Renal pelvis (tissue), 12 donors: ENCODE data around the gene NAA16. TPM values are rescaled to one million over a fixed set of nuclear protein-coding genes. Genes with fewer than 3 reads are reported as not detected.
A peak's percentile ranks its signal among the peaks of the same experiment; 100 is the strongest.
"Not testable (repeated sequence)": the region's sequence is repeated elsewhere in the genome, so short reads cannot be mapped to it uniquely, and the experiment has no call there.

ENCODE experiments used
- DNase-seq: peaks from one replicate; pipeline ENCODE4 v3.0.0-alpha.2; 2013
- long read RNA-seq, 16 experiments: transcript quantifications; one replicate each; lab custom pipeline, GENCODE V29; 2026
- polyA plus RNA-seq, 3 donors: library from polyadenylated mRNA; unstranded; fragments of 120-200 nt; gene quantifications; one replicate each; pipeline ENCODE4 v1.2.1, GENCODE V29; 2013; ENCODE audit not compliant: insufficient read length in 3 of 3

The NAA16 gene
- polyA plus RNA-seq, result 10 to 100 TPM; 24.0 to 47.8 (median 38.5) TPM
- long read RNA-seq, donor 1, partial matches to known transcripts, result 0 of 3 reads
- long read RNA-seq, donor 1, other reads (novel, unspliced or antisense), result 0 of 3 reads
- long read RNA-seq, donor 2, result 0 reads
- long read RNA-seq, donor 3, partial matches to known transcripts, result 0 of 1 reads
- long read RNA-seq, donor 3, other reads (novel, unspliced or antisense), result 0 of 1 reads
- long read RNA-seq, donor 4, partial matches to known transcripts, result 6 of 8 reads
- long read RNA-seq, donor 4, other reads (novel, unspliced or antisense), result 0 of 8 reads
- long read RNA-seq, donor 5, partial matches to known transcripts, result 0 of 1 reads
- long read RNA-seq, donor 5, other reads (novel, unspliced or antisense), result 0 of 1 reads
- long read RNA-seq, donor 6, partial matches to known transcripts, result 0 of 3 reads
- long read RNA-seq, donor 6, other reads (novel, unspliced or antisense), result 0 of 3 reads
- long read RNA-seq, donor 7, full-length matches to known transcripts, result 4 of 9 reads
- long read RNA-seq, donor 7, partial matches to known transcripts, result 5 of 9 reads
- long read RNA-seq, donor 7, other reads (novel, unspliced or antisense), result 0 of 9 reads
- long read RNA-seq, donor 8, partial matches to known transcripts, result 0 of 1 reads
- long read RNA-seq, donor 8, other reads (novel, unspliced or antisense), result 0 of 1 reads
- long read RNA-seq, donor 9, full-length matches to known transcripts, result 8 of 8 reads
- long read RNA-seq, donor 9, partial matches to known transcripts, result 0 of 8 reads
- long read RNA-seq, donor 9, other reads (novel, unspliced or antisense), result 0 of 8 reads
- long read RNA-seq, donor 10, full-length matches to known transcripts, result 2 of 7 reads
- long read RNA-seq, donor 10, partial matches to known transcripts, result 5 of 7 reads
- long read RNA-seq, donor 10, other reads (novel, unspliced or antisense), result 0 of 7 reads
- long read RNA-seq, donor 11, result 0 reads
- long read RNA-seq, donor 12, full-length matches to known transcripts, result 10 of 10 reads
- long read RNA-seq, donor 12, partial matches to known transcripts, result 0 of 10 reads
- long read RNA-seq, donor 12, other reads (novel, unspliced or antisense), result 0 of 10 reads
- long read RNA-seq, donor 13, transcript NAA16-205 (2 exons, 773 nt), result major isoform, 7 of 7 reads
- long read RNA-seq, donor 13, partial matches to known transcripts, result 0 of 7 reads
- long read RNA-seq, donor 13, other reads (novel, unspliced or antisense), result 0 of 7 reads
- long read RNA-seq, donor 14, result 0 reads
- long read RNA-seq, donor 15, partial matches to known transcripts, result 0 of 5 reads
- long read RNA-seq, donor 15, other reads (novel, unspliced or antisense), result 0 of 5 reads
- long read RNA-seq, donor 16, partial matches to known transcripts, result 0 of 1 reads
- long read RNA-seq, donor 16, other reads (novel, unspliced or antisense), result 0 of 1 reads

GRCh38 chr13:41310963-41311405 lies at the start of gene NAA16:
NAA16 (plus strand) TSS chr13:41311267; CDS start chr13:41311529, 262 bp downstream.
- peak; percentile 92 for DNase-seq

GRCh38 chr13:41263261-41263971 lies 47.7 kb upstream of the NAA16 start, which contains the start of gene MTRF1:
MTRF1 (minus strand) TSS chr13:41263576; CDS start chr13:41260907, 2,669 bp downstream.
- peak; percentile 86 for DNase-seq

GRCh38 chr13:41267106-41267505 lies 44.0 kb upstream of the NAA16 start:
- no peak for DNase-seq

GRCh38 chr13:41268764-41269163 lies 42.3 kb upstream of the NAA16 start:
- peak; percentile 20 for DNase-seq

GRCh38 chr13:41271456-41272285 lies 39.4 kb upstream of the NAA16 start:
- DNase-seq, result no peak

- no peak for DNase-seq
Observed at GRCh38 chr13:41273831-41274441, 37.1 kb upstream of the NAA16 start.

GRCh38 chr13:41274881-41275280 lies 36.2 kb upstream of the NAA16 start:
- DNase-seq, result no peak

- DNase-seq, result no peak
Observed at GRCh38 chr13:41276824-41277223, 34.2 kb upstream of the NAA16 start.

- DNase-seq, result not testable (repeated sequence)
Observed at GRCh38 chr13:41279156-41279555, 31.9 kb upstream of the NAA16 start.

- no peak for DNase-seq
Observed at GRCh38 chr13:41282129-41282571, 28.9 kb upstream of the NAA16 start.

GRCh38 chr13:41284512-41285288 lies 26.4 kb upstream of the NAA16 start:
- no peak for DNase-seq

- no peak for DNase-seq
Observed at GRCh38 chr13:41286370-41286769, 24.7 kb upstream of the NAA16 start.

- no peak for DNase-seq
Observed at GRCh38 chr13:41289463-41289881, 21.6 kb upstream of the NAA16 start.

- DNase-seq, result no peak
Observed at GRCh38 chr13:41291246-41291645, 19.8 kb upstream of the NAA16 start.

GRCh38 chr13:41293272-41293671 lies 17.8 kb upstream of the NAA16 start:
- no peak for DNase-seq

GRCh38 chr13:41294914-41295313 lies 16.2 kb upstream of the NAA16 start:
- DNase-seq, result no peak

- DNase-seq, result no peak
Observed at GRCh38 chr13:41295973-41296372, 15.1 kb upstream of the NAA16 start.
